Neuronal stem cell (in vitro differentiated cells): ENCODE measurements around the gene STX18.
A peak's percentile ranks its signal among the peaks of the same experiment; 100 is the strongest.
"Not testable (repeated sequence)": the region's sequence is repeated elsewhere in the genome, so short reads cannot be mapped to it uniquely, and the experiment has no call there.

Experiments used
- DNase-seq: peaks from one replicate; pipeline ENCODE4 v3.0.0-alpha.2; 2013; ENCODE audit warnings: low spot score
- H2AFZ ChIP-seq: one replicate; pipeline ENCODE4 v1.6.1; 2013; ENCODE audit warnings: mild to moderate bottlenecking, low read length, inconsistent platforms
- H2AK5ac ChIP-seq: 2 replicates; pipeline ENCODE4 v1.6.1; 2013; ENCODE audit warnings: low read depth, mild to moderate bottlenecking, inconsistent platforms, low read length, moderate library complexity, mixed read lengths
- H2BK120ac ChIP-seq: 2 replicates; pipeline ENCODE4 v1.6.1; 2013; ENCODE audit warnings: low read depth, mild to moderate bottlenecking, inconsistent platforms, low read length, moderate library complexity, mixed read lengths
- H2BK12ac ChIP-seq: one replicate; pipeline ENCODE4 v1.6.1; 2013; ENCODE audit warnings: low read length, inconsistent platforms
- H2BK15ac ChIP-seq: 2 replicates; pipeline ENCODE4 v1.6.1; 2013; ENCODE audit warnings: mild to moderate bottlenecking, low read length, inconsistent platforms, mixed read lengths
- H2BK5ac ChIP-seq: one replicate; pipeline ENCODE4 v1.6.1; 2013; ENCODE audit warnings: inconsistent platforms, mild to moderate bottlenecking, low read length, moderate library complexity
- H3K14ac ChIP-seq: one replicate; pipeline ENCODE4 v1.6.1; 2013; ENCODE audit warnings: low read length, inconsistent platforms
- H3K18ac ChIP-seq: 2 replicates; pipeline ENCODE4 v1.6.1; 2013; ENCODE audit warnings: low read length, inconsistent platforms
- H3K23ac ChIP-seq: 2 replicates; pipeline ENCODE4 v1.6.1; 2013; ENCODE audit warnings: low read depth, mild to moderate bottlenecking, mixed read lengths, low read length, inconsistent platforms; ENCODE audit not compliant: poor library complexity
- H3K27ac ChIP-seq: replicated peaks from 3 replicates; pipeline ENCODE4 v1.5.1; 2013; ENCODE audit warnings: low read length, inconsistent platforms
- H3K27me3 ChIP-seq, 3 experiments: 2 replicates each; pipeline ENCODE4 v1.6.1; 2013; ENCODE audit warnings: low read length in 3 of 3, mild to moderate bottlenecking in 2 of 3, inconsistent platforms in 1 of 3, low read depth in 1 of 3, mixed read lengths in 1 of 3, moderate library complexity in 1 of 3; ENCODE audit not compliant: control insufficient read depth in 3 of 3, insufficient read depth in 3 of 3
- H3K36me3 ChIP-seq, 2 donors: replicated peaks in 1 of 2; 2 replicates each; pipeline ENCODE4 v1.6.1; 2013; ENCODE audit warnings: low read length in 2 of 2; ENCODE audit not compliant: control insufficient read depth in 2 of 2, insufficient read depth in 2 of 2
- H3K4ac ChIP-seq: 2 replicates; pipeline ENCODE4 v1.6.1; 2013; ENCODE audit warnings: inconsistent platforms, mild to moderate bottlenecking, low read length, moderate library complexity
- H3K4me1 ChIP-seq, 2 donors: 1 replicate in 1 of 2; 2 replicates in 1 of 2; pipeline ENCODE4 v1.6.1; 2013; ENCODE audit warnings: low read length in 2 of 2, low read depth in 1 of 2; ENCODE audit not compliant: control insufficient read depth in 2 of 2, insufficient read depth in 1 of 2
- H3K4me2 ChIP-seq: one replicate; pipeline ENCODE4 v1.6.1; 2013; ENCODE audit warnings: mild to moderate bottlenecking, low read length, inconsistent platforms; ENCODE audit not compliant: insufficient read depth, poor library complexity, severe bottlenecking
- H3K4me3 ChIP-seq, 2 donors: 2 replicates each; pipeline ENCODE4 v1.5.1; 2013; ENCODE audit warnings: low read length in 2 of 2, mild to moderate bottlenecking in 2 of 2, inconsistent platforms in 1 of 2, moderate library complexity in 1 of 2
- H3K79me1 ChIP-seq: one replicate; pipeline ENCODE4 v1.6.1; 2013; ENCODE audit warnings: low read depth, mild to moderate bottlenecking, inconsistent platforms, low read length, moderate library complexity
- H3K9ac ChIP-seq: one replicate; pipeline ENCODE4 v1.6.1; 2013; ENCODE audit warnings: mild to moderate bottlenecking, low read depth, low read length, inconsistent platforms; ENCODE audit not compliant: poor library complexity
- H3K9me3 ChIP-seq, 2 donors: replicated peaks in 1 of 2; 2 replicates each; pipeline versions ENCODE3 to v1.6.1; 2013; ENCODE audit warnings: low read length in 2 of 2, mild to moderate bottlenecking in 2 of 2, inconsistent platforms in 1 of 2, low read depth in 1 of 2, mixed read lengths in 1 of 2, moderate library complexity in 1 of 2; ENCODE audit not compliant: control insufficient read depth in 2 of 2, insufficient read depth in 1 of 2
- H4K8ac ChIP-seq: one replicate; pipeline ENCODE4 v1.6.1; 2013; ENCODE audit warnings: low read depth, mild to moderate bottlenecking, inconsistent platforms, low read length, moderate library complexity
- H4K91ac ChIP-seq: one replicate; pipeline ENCODE4 v1.6.1; 2013; ENCODE audit warnings: low read length, low read depth, mild to moderate bottlenecking, inconsistent platforms; ENCODE audit not compliant: poor library complexity
- WGBS, 2 donors: extraction: QIAGEN DNeasy Blood & Tissue Kit; methylation state at CpG; one replicate each; pipeline ENCODE4 v1.1.7; 2013; ENCODE audit warnings: missing lambda C conversion rate in 2 of 2, mixed read lengths in 1 of 2; ENCODE audit not compliant: insufficient read length in 2 of 2, insufficient replicate concordance in 1 of 2; ENCODE audit errors: extremely low coverage in 2 of 2; 5-methylcytosine and 5-hydroxymethylcytosine counted together

Gene STX18

GRCh38 chr4:4550161-4550560 lies 8.3 kb upstream of the STX18 start:
- not testable (repeated sequence) for H3K9me3 ChIP-seq, H2BK5ac ChIP-seq, H3K4me3 ChIP-seq, DNase-seq, H3K79me1 ChIP-seq, H3K27me3 ChIP-seq, H3K4ac ChIP-seq, H3K4me2 ChIP-seq, H2BK15ac ChIP-seq, H4K91ac ChIP-seq, H2BK120ac ChIP-seq, H3K18ac ChIP-seq, H3K23ac ChIP-seq, H2AFZ ChIP-seq, H4K8ac ChIP-seq, H2BK12ac ChIP-seq, H2AK5ac ChIP-seq, H3K4me1 ChIP-seq, H3K27ac ChIP-seq, H3K14ac ChIP-seq, H3K9ac ChIP-seq
- H3K36me3 ChIP-seq: peaks cover 12 to 34% of the 10 kb centered on the region in 2 donors
- no CpG with 5 or more reads among the region's 4 CpGs for WGBS, 2 donors

GRCh38 chr4:4549534-4549933 lies 7.7 kb upstream of the STX18 start:
- Histone ChIP-seq H3K27me3 (no peaks in the 10 kb centered on the region), H3K23ac (no peak overlapping the region), H2AFZ (no peak overlapping the region), H2BK5ac (no peak overlapping the region), H2AK5ac (no peak overlapping the region), H3K9ac (no peak overlapping the region), H3K27ac (no peak overlapping the region), H4K91ac (no peak overlapping the region), H2BK15ac (no peak overlapping the region), H3K36me3 (peaks cover 12 to 40% of the 10 kb centered on the region in 2 donors), H3K9me3 (no peaks in the 10 kb centered on the region), H2BK120ac (no peak overlapping the region), H3K4ac (no peak overlapping the region), H3K79me1 (no peaks in the 10 kb centered on the region), H3K4me1 (no peaks in the 10 kb centered on the region), H3K18ac (no peak overlapping the region), H3K14ac (no peak overlapping the region), H3K4me2 (no peak overlapping the region), H3K4me3 (no peak overlapping the region), H4K8ac (no peak overlapping the region), H2BK12ac (no peak overlapping the region)
- WGBS, 2 donors: no CpG with 5 or more reads among the region's 1 CpG
- DNase-seq: no peak

- no peak overlapping the region for H4K8ac ChIP-seq
- H3K27me3 ChIP-seq: no peaks in the 10 kb centered on the region
- no peak overlapping the region for H2BK15ac ChIP-seq
- H3K4ac ChIP-seq: no peak overlapping the region
- DNase-seq: no peak
- no peak overlapping the region for H3K18ac ChIP-seq
- peak overlapping the region; percentile 99 for H2AFZ ChIP-seq
- no peak overlapping the region for H2BK5ac ChIP-seq
- no peak overlapping the region for H2BK12ac ChIP-seq
- H2AK5ac ChIP-seq: no peak overlapping the region
- no peak overlapping the region for H3K9ac ChIP-seq
- no CpG with 5 or more reads among the region's 12 CpGs for WGBS, 2 donors
- no peak overlapping the region for H4K91ac ChIP-seq
- no peaks in the 10 kb centered on the region for H3K79me1 ChIP-seq
- no peaks in the 10 kb centered on the region for H3K9me3 ChIP-seq
- peak overlapping the region in 1 of 2 donors; percentile 95 for H3K4me3 ChIP-seq
- no peak overlapping the region for H3K27ac ChIP-seq
- no peak overlapping the region for H3K14ac ChIP-seq
- peaks cover 2 to 8% of the 10 kb centered on the region in 2 donors for H3K4me1 ChIP-seq
- peak overlapping the region; percentile 67 for H3K4me2 ChIP-seq
- H3K23ac ChIP-seq: no peak overlapping the region
- no peak overlapping the region for H2BK120ac ChIP-seq
- peaks cover 5 to 21% of the 10 kb centered on the region in 2 donors for H3K36me3 ChIP-seq
Observed at GRCh38 chr4:4542774-4543485, 1.1 kb upstream of the STX18 start.

- Histone ChIP-seq H2AK5ac (no peak overlapping the region), H3K14ac (no peak overlapping the region), H4K91ac (no peak overlapping the region), H3K27ac (no peak overlapping the region), H3K23ac (no peak overlapping the region), H3K4me2 (peak overlapping the region; percentile 67), H2BK12ac (no peak overlapping the region), H3K27me3 (no peaks in the 10 kb centered on the region), H4K8ac (no peak overlapping the region), H3K79me1 (peaks cover 2% of the 10 kb centered on the region), H3K18ac (peak overlapping the region; percentile 95), H2AFZ (peak overlapping the region; percentile 99), H3K4me3 (peak overlapping the region; percentile 92 to 95), H2BK5ac (no peak overlapping the region), H3K9ac (peak overlapping the region; percentile 98), H3K9me3 (no peaks in the 10 kb centered on the region), H2BK15ac (no peak overlapping the region), H2BK120ac (no peak overlapping the region), H3K4ac (no peak overlapping the region), H3K36me3 (peaks cover 2 to 12% of the 10 kb centered on the region in 2 donors), H3K4me1 (peaks cover 2 to 8% of the 10 kb centered on the region in 2 donors)
- no peak for DNase-seq
- WGBS, 2 donors: no CpG with 5 or more reads among the region's 10 CpGs
Observed at GRCh38 chr4:4541040-4541631, 712 bp downstream of the STX18 start.
